Esophagus muscularis mucosa (tissue), 4 donors: ENCODE results near the gene SLC23A3.

ENCODE experiments used
- CTCF ChIP-seq, 3 experiments: fragments of 200-600 bp in 2 of 3; fragments of 450-650 bp in 1 of 3; sonication (generic) in 2 of 3; IDR thresholded peaks; one replicate each; pipeline ENCODE4 v1.5.1; 2017 to 2019; ENCODE audit warnings: antibody characterized with exemption in 3 of 3, mild to moderate bottlenecking in 2 of 3, moderate library complexity in 1 of 3
- EP300 ChIP-seq: sonication (generic); formaldehyde crosslinking; IDR thresholded peaks from one replicate; pipeline ENCODE4 v1.6.1; 2017; ENCODE audit warnings: antibody characterized with exemption
- POLR2A ChIP-seq: fragments of 450-650 bp; IDR thresholded peaks from one replicate; pipeline ENCODE4 v1.6.1; 2017; ENCODE audit warnings: antibody characterized with exemption, moderate library complexity, mild to moderate bottlenecking, low read depth
- POLR2AphosphoS5 ChIP-seq, 2 donors: sonication (generic); formaldehyde crosslinking; IDR thresholded peaks; one replicate each; pipeline ENCODE4 v1.6.1; 2017; ENCODE audit warnings: antibody characterized with exemption in 2 of 2

- TF ChIP-seq CTCF (IDR thresholded peaks at IDR 0.05) (no peak), POLR2AphosphoS5 (IDR thresholded peaks at IDR 0.05) (no peak), POLR2A (no peak), EP300 (no peak)
Measured at GRCh38 chr2:219158586-219158985, 11.2 kb downstream of the SLC23A3 start.
